Measurements from ENCODE around the gene DHFR. TPM values are rescaled to one million over a fixed set of nuclear protein-coding genes. Genes with fewer than 3 reads are reported as not detected.

Gene DHFR
- total RNA-seq, 1 experiment from 2014 or later, result 58.7 TPM

GRCh38 chr5:80672140-80672736, 17.5 kb upstream of the DHFR start (continued):
- TF ChIP-seq, protein P1, sequence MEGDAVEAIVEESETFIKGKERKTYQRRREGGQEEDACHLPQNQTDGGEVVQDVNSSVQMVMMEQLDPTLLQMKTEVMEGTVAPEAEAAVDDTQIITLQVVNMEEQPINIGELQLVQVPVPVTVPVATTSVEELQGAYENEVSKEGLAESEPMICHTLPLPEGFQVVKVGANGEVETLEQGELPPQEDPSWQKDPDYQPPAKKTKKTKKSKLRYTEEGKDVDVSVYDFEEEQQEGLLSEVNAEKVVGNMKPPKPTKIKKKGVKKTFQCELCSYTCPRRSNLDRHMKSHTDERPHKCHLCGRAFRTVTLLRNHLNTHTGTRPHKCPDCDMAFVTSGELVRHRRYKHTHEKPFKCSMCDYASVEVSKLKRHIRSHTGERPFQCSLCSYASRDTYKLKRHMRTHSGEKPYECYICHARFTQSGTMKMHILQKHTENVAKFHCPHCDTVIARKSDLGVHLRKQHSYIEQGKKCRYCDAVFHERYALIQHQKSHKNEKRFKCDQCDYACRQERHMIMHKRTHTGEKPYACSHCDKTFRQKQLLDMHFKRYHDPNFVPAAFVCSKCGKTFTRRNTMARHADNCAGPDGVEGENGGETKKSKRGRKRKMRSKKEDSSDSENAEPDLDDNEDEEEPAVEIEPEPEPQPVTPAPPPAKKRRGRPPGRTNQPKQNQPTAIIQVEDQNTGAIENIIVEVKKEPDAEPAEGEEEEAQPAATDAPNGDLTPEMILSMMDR (IDR thresholded peaks at IDR 0.05 in 2 of 3, conservative IDR thresholded peaks at IDR 0.05 in 1 of 3; ENCODE audit: borderline replicate concordance in 1 of 3, insufficient read depth in 1 of 3, low read depth in 2 of 3, low read length in 2 of 3), result peak; percentile 74 to 77 (median 76); a peak in 5 of 6 replicates

GRCh38 chr5:80668016-80668969, 13.5 kb upstream of the DHFR start:
- no peak overlapping the region for H3K27ac ChIP-seq (ENCODE audit: low read depth, low read length)
- H3K9me3 ChIP-seq (ENCODE audit: control insufficient read depth in 1 of 2, insufficient read depth in 1 of 2, low read depth in 1 of 2, low read length in 2 of 2), result no peaks in the 10 kb centered on the region
- no peaks in the 10 kb centered on the region for H3K9me2 ChIP-seq (ENCODE audit: insufficient read depth)
- DNase-seq (ENCODE audit: low read depth, low spot score) (no peak), ATAC-seq (no peak)
- no peaks in the 10 kb centered on the region for H3K4me1 ChIP-seq (ENCODE audit: control insufficient read depth in 1 of 2, insufficient read depth in 2 of 2, low read length in 2 of 2)
- H4K20me1 ChIP-seq (ENCODE audit: insufficient read depth), result no peaks in the 10 kb centered on the region
- H3K4me2 ChIP-seq (ENCODE audit: low read length), result no peak overlapping the region
- intact Hi-C loops (cut with micrococcal nuclease), result no loop called here
- no peaks in the 10 kb centered on the region for H3K27me3 ChIP-seq (ENCODE audit: insufficient read depth, low read length)
- ChIA-PET RAD21 (ENCODE audit: low non-redundant PET in 1 of 2, low total read pairs in 2 of 2, uncharacterized antibody in 2 of 2, unreplicated experiment in 2 of 2) (no interaction called here), CTCF (no interaction called here), POLR2A (no interaction called here)
- TF ChIP-seq SRF (IDR thresholded peaks at IDR 0.05; ENCODE audit: low read depth) (no peak), CBX3 (IDR thresholded peaks at IDR 0.05; ENCODE audit: low read depth) (no peak), ZNF274 (IDR thresholded peaks at IDR 0.05; ENCODE audit: low read depth, low read length) (no peak), RAD21 (IDR thresholded peaks at IDR 0.05; ENCODE audit: low read depth) (no peak), REST (IDR thresholded peaks at IDR 0.05; ENCODE audit: low read depth) (no peak), POLR2A (IDR thresholded peaks at IDR 0.05; ENCODE audit: borderline replicate concordance, extremely low read depth, insufficient read depth, insufficient read length) (no peak), JUND (IDR thresholded peaks at IDR 0.05) (no peak), CEBPB (IDR thresholded peaks at IDR 0.05; ENCODE audit: low read depth) (no peak), SP1 (IDR thresholded peaks at IDR 0.05; ENCODE audit: low read depth) (no peak), FOSL1 (IDR thresholded peaks at IDR 0.05; ENCODE audit: low read depth) (no peak), EGR1 (IDR thresholded peaks at IDR 0.05; ENCODE audit: low read depth) (no peak), TCF7L2 (IDR thresholded peaks at IDR 0.05; ENCODE audit: borderline replicate concordance, extremely low read depth, insufficient read depth, insufficient read length) (no peak)
- no peak overlapping the region for H3K9ac ChIP-seq (ENCODE audit: low read length)
- peaks cover 14 to 20% of the 10 kb centered on the region in 2 experiments for H3K36me3 ChIP-seq (ENCODE audit: control insufficient read depth in 1 of 2, insufficient read depth in 2 of 2, low read length in 2 of 2)
- no TSS peak for BruUV-seq (replicated peaks)
- H3K4me3 ChIP-seq (replicated peaks in 1 of 2; ENCODE audit: low read depth in 1 of 2, low read length in 2 of 2), result no peak overlapping the region
- no peaks in the 10 kb centered on the region for H3K79me2 ChIP-seq (ENCODE audit: insufficient read depth, low read length)
- no peak overlapping the region for H2AFZ ChIP-seq (ENCODE audit: low read depth, low read length, poor library complexity, severe bottlenecking)

Measured in HCT116 (cell line).